SU-DHL-6 (cell line): ENCODE measurements around the gene SLC24A3.

Source experiments
- H2AFZ ChIP-seq: fragments of 200-600 bp; sonication (generic); 2 replicates; pipeline ENCODE4 v1.6.1; 2014; ENCODE audit warnings: low read depth, mild to moderate bottlenecking, moderate library complexity, mixed read lengths, antibody characterized with exemption, low read length; ENCODE audit not compliant: severe bottlenecking
- H3F3A ChIP-seq: fragments of 200-600 bp; shearing (Covaris generic); 2 replicates; pipeline ENCODE4 v1.6.0; 2016; ENCODE audit warnings: antibody characterized with exemption, mild to moderate bottlenecking; ENCODE audit not compliant: insufficient read depth
- H3K27ac ChIP-seq: fragments of 200-600 bp; sonication (generic); 2 replicates; pipeline ENCODE4 v1.5.1; 2016; ENCODE audit warnings: low read depth, mild to moderate bottlenecking, low read length, moderate library complexity, mixed read lengths
- H3K27me3 ChIP-seq: fragments of 200-600 bp; sonication (generic), shearing (Covaris generic); 2 replicates; pipeline ENCODE4 v1.6.0; 2014; ENCODE audit warnings: mild to moderate bottlenecking, low read length
- H3K36me3 ChIP-seq: fragments of 200-600 bp; sonication (generic); 2 replicates; pipeline ENCODE4 v1.6.1; 2014; ENCODE audit warnings: mild to moderate bottlenecking, low read length, mixed read lengths
- H3K4me2 ChIP-seq: fragments of 300-600, 200-600 bp; shearing (Covaris generic), sonication (generic); 2 replicates; pipeline ENCODE4 v1.6.0; 2014; ENCODE audit warnings: low read length, low read depth, mild to moderate bottlenecking; ENCODE audit not compliant: poor library complexity, severe bottlenecking
- H3K4me3 ChIP-seq: fragments of 200-600 bp; sonication (generic); 2 replicates; pipeline ENCODE4 v1.5.1; 2014; ENCODE audit warnings: antibody characterized with exemption, low read length, mild to moderate bottlenecking, mixed read lengths; ENCODE audit not compliant: insufficient read depth, poor library complexity, severe bottlenecking
- H3K79me2 ChIP-seq: fragments of 200-600 bp; sonication (generic); 2 replicates; pipeline ENCODE4 v1.6.1; 2014; ENCODE audit warnings: mild to moderate bottlenecking, low read length, moderate library complexity; ENCODE audit not compliant: insufficient read depth
- H3K9ac ChIP-seq: fragments of 200-600 bp; sonication (generic); 2 replicates; pipeline ENCODE4 v1.7.0; 2014; ENCODE audit warnings: mild to moderate bottlenecking, low read length
- H3K9me2 ChIP-seq: fragments of 200-600 bp; sonication (generic); replicated peaks from 2 replicates; pipeline ENCODE4 v1.6.1; 2014; ENCODE audit warnings: low read length; ENCODE audit not compliant: insufficient read depth
- H3K9me3 ChIP-seq: fragments of 200-600 bp; sonication (generic); 2 replicates; pipeline ENCODE4 v1.6.1; 2014; ENCODE audit warnings: low read length, mixed read lengths; ENCODE audit not compliant: insufficient read depth
- H4K20me1 ChIP-seq: fragments of 200-600 bp; sonication (generic); 2 replicates; pipeline ENCODE4 v1.6.1; 2014; ENCODE audit warnings: low read depth, mild to moderate bottlenecking, antibody characterized with exemption, low read length, moderate library complexity, mixed read lengths
- CTCF ChIP-seq: fragments of 200-600 bp; sonication (generic); IDR thresholded peaks from one replicate; pipeline ENCODE4 v1.5.1; 2017; ENCODE audit warnings: antibody characterized with exemption, mild to moderate bottlenecking, low read length, moderate library complexity; ENCODE audit not compliant: insufficient read depth, poor library complexity, severe bottlenecking
- EZH2phosphoT487 ChIP-seq: fragments of 200-600 bp; sonication (generic), shearing (Covaris generic); conservative IDR thresholded peaks from 2 replicates; pipeline ENCODE4 v1.6.1; 2018; ENCODE audit warnings: mild to moderate bottlenecking, antibody characterized with exemption, low read length, moderate library complexity, mixed read lengths

SLC24A3 gene

GRCh38 chr20:19368351-19368750 lies 155.9 kb downstream of the SLC24A3 start:
- Histone ChIP-seq H3K9me3 (no peaks in the 10 kb centered on the region), H3K36me3 (no peaks in the 10 kb centered on the region), H3F3A (no peaks in the 10 kb centered on the region), H3K9me2 (no peaks in the 10 kb centered on the region), H3K27me3 (no peaks in the 10 kb centered on the region), H3K4me3 (no peak overlapping the region), H4K20me1 (no peaks in the 10 kb centered on the region), H3K4me2 (no peak overlapping the region), H3K27ac (no peak overlapping the region), H3K9ac (no peak overlapping the region), H3K79me2 (no peaks in the 10 kb centered on the region), H2AFZ (no peak overlapping the region)
- TF ChIP-seq CTCF (no peak), EZH2phosphoT487 (no peak)

- Histone ChIP-seq H3K9ac (no peak overlapping the region), H3K79me2 (no peaks in the 10 kb centered on the region), H3K27ac (no peak overlapping the region), H2AFZ (no peak overlapping the region), H3K4me2 (no peak overlapping the region), H3K9me2 (no peaks in the 10 kb centered on the region), H3K4me3 (no peak overlapping the region), H3K36me3 (no peaks in the 10 kb centered on the region), H3K9me3 (no peaks in the 10 kb centered on the region), H4K20me1 (no peaks in the 10 kb centered on the region), H3K27me3 (no peaks in the 10 kb centered on the region), H3F3A (no peaks in the 10 kb centered on the region)
- TF ChIP-seq CTCF = no peak
- TF ChIP-seq EZH2phosphoT487 = no peak
These were observed 157.9 kb downstream of the SLC24A3 start for GRCh38 chr20:19370076-19371075.

DNA sequence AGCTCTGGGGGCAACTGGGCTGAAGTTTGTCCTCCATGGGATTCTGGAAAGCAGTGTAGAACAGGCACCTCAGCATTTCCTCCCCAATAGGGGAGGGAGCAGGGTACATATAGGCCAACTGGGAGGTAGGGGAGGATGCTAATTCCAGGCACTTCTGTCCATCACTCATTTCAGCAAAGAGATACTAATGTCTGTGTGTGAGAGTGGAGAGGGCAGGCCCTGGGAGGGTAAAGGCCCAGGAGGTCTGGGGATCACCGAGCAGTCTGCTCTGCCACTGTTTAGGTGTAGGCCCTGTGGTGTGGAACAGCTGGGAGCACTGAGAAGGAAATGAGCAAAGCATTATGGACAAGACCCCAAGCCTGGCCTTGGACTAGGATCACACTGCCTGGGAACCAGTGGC lies 158.7 kb downstream of the SLC24A3 start:
- Histone ChIP-seq H3K4me2 (no peak overlapping the region), H3F3A (no peaks in the 10 kb centered on the region), H3K9ac (no peak overlapping the region), H3K4me3 (no peak overlapping the region), H3K79me2 (no peaks in the 10 kb centered on the region), H3K36me3 (no peaks in the 10 kb centered on the region), H3K27me3 (no peaks in the 10 kb centered on the region), H3K9me3 (no peaks in the 10 kb centered on the region), H3K9me2 (no peaks in the 10 kb centered on the region), H4K20me1 (no peaks in the 10 kb centered on the region), H2AFZ (no peak overlapping the region), H3K27ac (no peak overlapping the region)
- no peak for TF ChIP-seq EZH2phosphoT487
- TF ChIP-seq CTCF = no peak
